ENCODE measurements around the gene CCDC146.

GRCh38 chr7:77306231-77307067 lies 184.0 kb downstream of the CCDC146 start:
- TF ChIP-seq POLR2AphosphoS5 (IDR thresholded peaks at IDR 0.05; ENCODE audit: borderline replicate concordance, low read depth, low read length) (no peak), EZH2 (IDR thresholded peaks at IDR 0.05) (no peak)

Data from SK-N-MC (cell line).